ENCODE data around the gene LRRFIP2.

LRRFIP2 gene

DNA sequence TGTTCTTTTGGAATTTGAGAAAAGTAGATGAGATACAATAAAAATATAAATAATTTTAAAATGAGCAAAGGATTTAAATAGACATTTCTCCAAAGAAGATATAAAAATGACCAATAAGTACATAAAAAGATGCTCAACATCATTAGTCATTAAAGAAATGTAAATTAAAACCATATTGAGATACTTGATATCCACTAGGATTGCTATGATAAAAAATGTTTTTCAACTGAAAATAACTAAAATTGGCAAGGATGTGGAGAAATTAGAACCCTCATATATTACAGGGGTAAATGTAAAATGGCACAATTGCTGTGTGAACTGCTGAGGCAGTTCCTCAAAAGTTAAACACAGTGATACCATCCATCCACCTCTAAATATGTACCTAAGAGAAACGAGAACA lies 38.8 kb downstream of the LRRFIP2 start (continued):
- TF ChIP-seq, protein P1, sequence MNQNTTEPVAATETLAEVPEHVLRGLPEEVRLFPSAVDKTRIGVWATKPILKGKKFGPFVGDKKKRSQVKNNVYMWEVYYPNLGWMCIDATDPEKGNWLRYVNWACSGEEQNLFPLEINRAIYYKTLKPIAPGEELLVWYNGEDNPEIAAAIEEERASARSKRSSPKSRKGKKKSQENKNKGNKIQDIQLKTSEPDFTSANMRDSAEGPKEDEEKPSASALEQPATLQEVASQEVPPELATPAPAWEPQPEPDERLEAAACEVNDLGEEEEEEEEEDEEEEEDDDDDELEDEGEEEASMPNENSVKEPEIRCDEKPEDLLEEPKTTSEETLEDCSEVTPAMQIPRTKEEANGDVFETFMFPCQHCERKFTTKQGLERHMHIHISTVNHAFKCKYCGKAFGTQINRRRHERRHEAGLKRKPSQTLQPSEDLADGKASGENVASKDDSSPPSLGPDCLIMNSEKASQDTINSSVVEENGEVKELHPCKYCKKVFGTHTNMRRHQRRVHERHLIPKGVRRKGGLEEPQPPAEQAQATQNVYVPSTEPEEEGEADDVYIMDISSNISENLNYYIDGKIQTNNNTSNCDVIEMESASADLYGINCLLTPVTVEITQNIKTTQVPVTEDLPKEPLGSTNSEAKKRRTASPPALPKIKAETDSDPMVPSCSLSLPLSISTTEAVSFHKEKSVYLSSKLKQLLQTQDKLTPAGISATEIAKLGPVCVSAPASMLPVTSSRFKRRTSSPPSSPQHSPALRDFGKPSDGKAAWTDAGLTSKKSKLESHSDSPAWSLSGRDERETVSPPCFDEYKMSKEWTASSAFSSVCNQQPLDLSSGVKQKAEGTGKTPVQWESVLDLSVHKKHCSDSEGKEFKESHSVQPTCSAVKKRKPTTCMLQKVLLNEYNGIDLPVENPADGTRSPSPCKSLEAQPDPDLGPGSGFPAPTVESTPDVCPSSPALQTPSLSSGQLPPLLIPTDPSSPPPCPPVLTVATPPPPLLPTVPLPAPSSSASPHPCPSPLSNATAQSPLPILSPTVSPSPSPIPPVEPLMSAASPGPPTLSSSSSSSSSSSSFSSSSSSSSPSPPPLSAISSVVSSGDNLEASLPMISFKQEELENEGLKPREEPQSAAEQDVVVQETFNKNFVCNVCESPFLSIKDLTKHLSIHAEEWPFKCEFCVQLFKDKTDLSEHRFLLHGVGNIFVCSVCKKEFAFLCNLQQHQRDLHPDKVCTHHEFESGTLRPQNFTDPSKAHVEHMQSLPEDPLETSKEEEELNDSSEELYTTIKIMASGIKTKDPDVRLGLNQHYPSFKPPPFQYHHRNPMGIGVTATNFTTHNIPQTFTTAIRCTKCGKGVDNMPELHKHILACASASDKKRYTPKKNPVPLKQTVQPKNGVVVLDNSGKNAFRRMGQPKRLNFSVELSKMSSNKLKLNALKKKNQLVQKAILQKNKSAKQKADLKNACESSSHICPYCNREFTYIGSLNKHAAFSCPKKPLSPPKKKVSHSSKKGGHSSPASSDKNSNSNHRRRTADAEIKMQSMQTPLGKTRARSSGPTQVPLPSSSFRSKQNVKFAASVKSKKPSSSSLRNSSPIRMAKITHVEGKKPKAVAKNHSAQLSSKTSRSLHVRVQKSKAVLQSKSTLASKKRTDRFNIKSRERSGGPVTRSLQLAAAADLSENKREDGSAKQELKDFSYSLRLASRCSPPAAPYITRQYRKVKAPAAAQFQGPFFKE (tag by site-specific recombination; IDR thresholded peaks at IDR 0.05; ENCODE audit: borderline replicate concordance), result no peak
- no peak for TF ChIP-seq TCF7L2 (IDR thresholded peaks at IDR 0.05; ENCODE audit: borderline replicate concordance, low read depth, low read length)
- no peak for TF ChIP-seq GFI1B (tag by site-specific recombination; IDR thresholded peaks at IDR 0.05)

GRCh38 chr3:37132334-37132733 lies 42.0 kb downstream of the LRRFIP2 start:
- H3K4me1 ChIP-seq (ENCODE audit: control insufficient read depth, insufficient read depth, low read length), result no peaks in the 10 kb centered on the region
- no peak overlapping the region for H3K4me3 ChIP-seq (ENCODE audit: low read depth, low read length)
- POLR2A ChIA-PET, result no interaction called here
- no peaks in the 10 kb centered on the region for H3K36me3 ChIP-seq (ENCODE audit: control insufficient read depth in 2 of 2, insufficient read depth in 1 of 2, low read length in 2 of 2)
- H3K9me3 ChIP-seq (ENCODE audit: control insufficient read depth, insufficient read depth, low read depth, low read length), result no peaks in the 10 kb centered on the region
- no peak overlapping the region for H3K27ac ChIP-seq (ENCODE audit: extremely low read depth, low read depth, low read length)
- CTCF ChIA-PET, result no interaction called here
- TF ChIP-seq ZNF121 (tag by site-specific recombination; IDR thresholded peaks at IDR 0.05), result no peak
- no peak for TF ChIP-seq ZNF146 (tag by site-specific recombination; IDR thresholded peaks at IDR 0.05)
- TF ChIP-seq ZNF645 (tag by site-specific recombination; IDR thresholded peaks at IDR 0.05), result no peak
- TF ChIP-seq ZNF768 (tag by site-specific recombination; IDR thresholded peaks at IDR 0.05), result no peak
- no peak for TF ChIP-seq ZNF549 (tag by site-specific recombination; IDR thresholded peaks at IDR 0.05)
- no peak for TF ChIP-seq ZNF324 (tag by site-specific recombination; IDR thresholded peaks at IDR 0.05)
- no peak for TF ChIP-seq ZNF202 (tag by site-specific recombination; IDR thresholded peaks at IDR 0.05; ENCODE audit: borderline replicate concordance)
- no peak for TF ChIP-seq AEBP2 (tag by site-specific recombination; IDR thresholded peaks at IDR 0.05; ENCODE audit: borderline replicate concordance)
- no peak for TF ChIP-seq ZEB2 (tag by site-specific recombination; IDR thresholded peaks at IDR 0.05)
- no peak for TF ChIP-seq ZNF704 (tag by site-specific recombination; IDR thresholded peaks at IDR 0.05)
- no peak for TF ChIP-seq OSR2 (tag by site-specific recombination; IDR thresholded peaks at IDR 0.05)
- TF ChIP-seq, protein P2, sequence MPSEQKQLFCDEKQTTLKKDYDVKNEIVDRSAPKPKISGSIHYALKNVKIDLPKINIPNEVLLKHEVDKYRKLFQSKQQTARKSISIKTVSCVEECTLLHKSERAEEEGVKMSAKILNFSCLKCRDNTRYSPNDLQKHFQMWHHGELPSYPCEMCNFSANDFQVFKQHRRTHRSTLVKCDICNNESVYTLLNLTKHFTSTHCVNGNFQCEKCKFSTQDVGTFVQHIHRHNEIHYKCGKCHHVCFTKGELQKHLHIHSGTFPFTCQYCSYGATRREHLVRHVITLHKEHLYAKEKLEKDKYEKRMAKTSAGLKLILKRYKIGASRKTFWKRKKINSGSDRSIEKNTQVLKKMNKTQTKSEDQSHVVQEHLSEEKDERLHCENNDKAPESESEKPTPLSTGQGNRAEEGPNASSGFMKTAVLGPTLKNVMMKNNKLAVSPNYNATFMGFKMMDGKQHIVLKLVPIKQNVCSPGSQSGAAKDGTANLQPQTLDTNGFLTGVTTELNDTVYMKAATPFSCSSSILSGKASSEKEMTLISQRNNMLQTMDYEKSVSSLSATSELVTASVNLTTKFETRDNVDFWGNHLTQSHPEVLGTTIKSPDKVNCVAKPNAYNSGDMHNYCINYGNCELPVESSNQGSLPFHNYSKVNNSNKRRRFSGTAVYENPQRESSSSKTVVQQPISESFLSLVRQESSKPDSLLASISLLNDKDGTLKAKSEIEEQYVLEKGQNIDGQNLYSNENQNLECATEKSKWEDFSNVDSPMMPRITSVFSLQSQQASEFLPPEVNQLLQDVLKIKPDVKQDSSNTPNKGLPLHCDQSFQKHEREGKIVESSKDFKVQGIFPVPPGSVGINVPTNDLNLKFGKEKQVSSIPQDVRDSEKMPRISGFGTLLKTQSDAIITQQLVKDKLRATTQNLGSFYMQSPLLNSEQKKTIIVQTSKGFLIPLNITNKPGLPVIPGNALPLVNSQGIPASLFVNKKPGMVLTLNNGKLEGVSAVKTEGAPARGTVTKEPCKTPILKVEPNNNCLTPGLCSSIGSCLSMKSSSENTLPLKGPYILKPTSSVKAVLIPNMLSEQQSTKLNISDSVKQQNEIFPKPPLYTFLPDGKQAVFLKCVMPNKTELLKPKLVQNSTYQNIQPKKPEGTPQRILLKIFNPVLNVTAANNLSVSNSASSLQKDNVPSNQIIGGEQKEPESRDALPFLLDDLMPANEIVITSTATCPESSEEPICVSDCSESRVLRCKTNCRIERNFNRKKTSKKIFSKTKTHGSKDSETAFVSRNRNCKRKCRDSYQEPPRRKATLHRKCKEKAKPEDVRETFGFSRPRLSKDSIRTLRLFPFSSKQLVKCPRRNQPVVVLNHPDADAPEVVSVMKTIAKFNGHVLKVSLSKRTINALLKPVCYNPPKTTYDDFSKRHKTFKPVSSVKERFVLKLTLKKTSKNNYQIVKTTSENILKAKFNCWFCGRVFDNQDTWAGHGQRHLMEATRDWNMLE (tag by site-specific recombination; conservative IDR thresholded peaks at IDR 0.05; ENCODE audit: low read depth), result no peak
- TF ChIP-seq, protein P3, sequence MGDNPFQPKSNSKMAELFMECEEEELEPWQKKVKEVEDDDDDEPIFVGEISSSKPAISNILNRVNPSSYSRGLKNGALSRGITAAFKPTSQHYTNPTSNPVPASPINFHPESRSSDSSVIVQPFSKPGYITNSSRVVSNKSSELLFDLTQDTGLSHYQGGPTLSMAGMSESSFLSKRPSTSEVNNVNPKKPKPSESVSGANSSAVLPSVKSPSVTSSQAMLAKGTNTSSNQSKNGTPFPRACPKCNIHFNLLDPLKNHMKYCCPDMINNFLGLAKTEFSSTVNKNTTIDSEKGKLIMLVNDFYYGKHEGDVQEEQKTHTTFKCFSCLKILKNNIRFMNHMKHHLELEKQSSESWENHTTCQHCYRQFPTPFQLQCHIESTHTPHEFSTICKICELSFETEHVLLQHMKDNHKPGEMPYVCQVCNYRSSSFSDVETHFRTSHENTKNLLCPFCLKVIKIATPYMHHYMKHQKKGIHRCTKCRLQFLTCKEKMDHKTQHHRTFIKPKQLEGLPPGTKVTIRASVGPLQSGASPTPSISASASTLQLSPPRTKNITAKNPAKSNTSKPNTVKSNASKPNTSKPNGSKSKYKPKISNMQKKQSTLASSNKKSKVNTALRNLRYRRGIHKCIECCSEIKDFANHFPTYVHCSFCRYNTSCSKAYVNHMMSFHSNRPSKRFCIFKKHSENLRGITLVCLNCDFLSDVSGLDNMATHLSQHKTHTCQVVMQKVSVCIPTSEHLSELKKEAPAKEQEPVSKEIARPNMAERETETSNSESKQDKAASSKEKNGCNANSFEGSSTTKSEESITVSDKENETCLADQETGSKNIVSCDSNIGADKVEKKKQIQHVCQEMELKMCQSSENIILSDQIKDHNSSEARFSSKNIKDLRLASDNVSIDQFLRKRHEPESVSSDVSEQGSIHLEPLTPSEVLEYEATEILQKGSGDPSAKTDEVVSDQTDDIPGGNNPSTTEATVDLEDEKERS (tag by site-specific recombination; IDR thresholded peaks at IDR 0.05), result no peak
- TF ChIP-seq, protein P4, sequence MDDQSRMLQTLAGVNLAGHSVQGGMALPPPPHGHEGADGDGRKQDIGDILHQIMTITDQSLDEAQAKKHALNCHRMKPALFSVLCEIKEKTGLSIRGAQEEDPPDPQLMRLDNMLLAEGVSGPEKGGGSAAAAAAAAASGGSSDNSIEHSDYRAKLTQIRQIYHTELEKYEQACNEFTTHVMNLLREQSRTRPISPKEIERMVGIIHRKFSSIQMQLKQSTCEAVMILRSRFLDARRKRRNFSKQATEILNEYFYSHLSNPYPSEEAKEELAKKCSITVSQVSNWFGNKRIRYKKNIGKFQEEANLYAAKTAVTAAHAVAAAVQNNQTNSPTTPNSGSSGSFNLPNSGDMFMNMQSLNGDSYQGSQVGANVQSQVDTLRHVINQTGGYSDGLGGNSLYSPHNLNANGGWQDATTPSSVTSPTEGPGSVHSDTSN (CRISPR knock-in tag; IDR thresholded peaks at IDR 0.05), result no peak

Measured in HEK293 (cell line).